Sigmoid colon (tissue), 4 donors: ENCODE results near the gene ARNT2.

Source experiments
- CTCF ChIP-seq, 4 experiments: fragments of 450-650 bp in 3 of 4; fragments of 200-600 bp in 1 of 4; IDR thresholded peaks; one replicate each; pipeline ENCODE4 v1.5.1; 2016 to 2019; ENCODE audit warnings: antibody characterized with exemption in 4 of 4, mild to moderate bottlenecking in 3 of 4, moderate library complexity in 2 of 4
- POLR2A ChIP-seq, 2 donors: fragments of 450-650 bp; IDR thresholded peaks; one replicate each; pipeline ENCODE4 v1.6.1; 2016; ENCODE audit warnings: antibody characterized with exemption in 2 of 2, mild to moderate bottlenecking in 2 of 2, moderate library complexity in 2 of 2
- POLR2AphosphoS5 ChIP-seq, 4 donors: sonication (generic); formaldehyde crosslinking; IDR thresholded peaks; one replicate each; pipeline ENCODE4 v1.6.1; 2017; ENCODE audit warnings: antibody characterized with exemption in 4 of 4

- TF ChIP-seq CTCF (IDR thresholded peaks at IDR 0.05) (no peak), POLR2AphosphoS5 (IDR thresholded peaks at IDR 0.05) (no peak), POLR2A (IDR thresholded peaks at IDR 0.05) (no peak)
These were observed 8.1 kb upstream of the ARNT2 start for GRCh38 chr15:80396096-80396495.
